AG08396 (cell line): ENCODE measurements around the gene MARF1.
"Not testable (repeated sequence)": the region's sequence is repeated elsewhere in the genome, so short reads cannot be mapped to it uniquely, and the experiment has no call there.

Experiments
- DNase-seq: peaks from one replicate; pipeline ENCODE4 v3.0.0; 2012; ENCODE audit warnings: low spot score, mixed read lengths

Gene MARF1

DNA sequence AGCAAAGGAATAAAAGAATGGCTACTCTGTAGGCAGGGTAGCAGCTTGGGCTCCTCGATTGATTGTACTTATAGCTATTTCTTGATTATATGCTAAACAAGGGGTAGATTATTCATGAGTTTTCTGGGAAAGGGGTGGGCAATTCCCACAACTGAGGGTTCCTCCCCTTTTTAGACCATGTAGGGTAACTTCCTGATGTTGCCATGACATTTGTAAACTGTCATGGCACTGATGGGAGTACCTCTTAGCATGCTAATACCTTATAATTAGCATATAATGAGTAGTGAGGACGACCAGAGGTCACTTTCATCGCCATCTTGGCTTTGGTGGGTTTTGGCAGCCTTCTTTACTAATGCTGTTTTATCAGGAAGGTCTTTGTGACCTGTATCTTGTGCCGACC is 72.3 kb downstream of the MARF1 start:
- not testable (repeated sequence) for DNase-seq

DNA sequence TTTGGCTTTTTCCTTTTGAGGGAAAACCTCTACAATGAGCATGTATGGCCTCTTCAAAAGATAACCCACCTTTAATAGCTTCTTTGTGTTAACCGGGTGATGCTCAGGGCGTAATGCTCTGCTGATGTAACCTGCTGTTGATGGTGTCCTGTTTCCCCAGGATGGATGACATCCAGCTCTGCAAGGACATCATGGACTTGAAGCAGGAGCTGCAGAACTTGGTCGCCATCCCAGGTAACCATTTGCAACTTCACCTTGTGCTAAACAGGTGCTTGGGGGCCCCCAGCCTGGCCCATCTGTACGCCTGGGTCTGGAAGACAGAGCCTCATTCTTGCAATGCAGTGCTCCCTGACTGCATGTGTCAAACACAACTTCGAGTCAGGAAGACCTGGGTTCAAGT is 75.1 kb downstream of the MARF1 start:
- no peak for DNase-seq

DNA sequence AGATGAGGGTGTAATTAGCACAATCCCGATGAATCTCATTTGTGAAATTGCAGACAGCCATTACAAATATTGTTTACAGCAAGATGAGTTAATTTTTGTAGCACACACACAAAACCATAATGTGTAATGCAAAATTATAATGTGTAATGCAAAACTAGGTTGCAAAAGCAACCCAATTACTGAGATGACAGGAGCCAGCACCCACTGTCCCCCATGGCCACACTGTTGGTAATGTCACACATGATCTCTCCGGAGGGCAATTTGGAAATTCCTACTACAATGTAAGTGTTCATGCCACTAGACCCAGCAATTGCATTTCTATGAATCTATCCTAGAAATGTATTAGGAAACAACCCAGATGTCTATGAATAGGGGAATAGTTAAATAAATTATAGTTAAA is 76.9 kb downstream of the MARF1 start:
- no peak for DNase-seq

DNA sequence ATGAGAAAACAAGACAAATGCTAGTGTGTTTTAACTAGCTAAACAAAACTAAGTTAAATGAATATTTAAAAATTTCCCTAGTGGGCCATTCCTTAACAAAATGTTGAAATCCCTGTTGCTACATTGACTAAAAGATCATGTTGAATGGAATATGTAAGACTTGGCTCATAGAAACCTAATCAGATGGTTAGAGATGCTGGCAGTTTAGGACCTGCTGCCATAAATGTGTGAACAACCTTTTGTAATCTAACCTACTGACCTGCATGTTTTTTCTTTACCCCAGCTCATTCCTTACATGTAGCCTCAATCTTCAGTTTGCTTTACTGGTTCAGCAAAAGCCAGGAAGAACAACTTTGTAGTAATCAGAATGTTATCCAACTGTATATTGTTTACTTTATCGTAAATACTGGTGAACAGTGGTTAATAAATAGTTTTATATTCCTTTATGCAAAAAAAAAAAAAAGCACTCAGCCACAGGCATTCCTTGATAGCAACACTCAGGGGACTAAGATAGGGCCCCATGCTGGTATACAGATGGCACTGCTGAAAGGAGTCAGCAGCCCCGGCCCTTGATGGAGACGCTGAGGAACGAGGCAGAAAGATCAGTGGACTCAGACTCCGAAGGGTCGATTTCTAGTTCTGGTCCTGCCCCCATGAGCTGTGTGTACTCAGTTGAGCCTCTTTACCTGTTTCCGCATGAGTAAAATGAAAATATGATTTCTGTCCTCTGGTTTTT is 78.2 kb downstream of the MARF1 start:
- DNase-seq, result no peak

DNA sequence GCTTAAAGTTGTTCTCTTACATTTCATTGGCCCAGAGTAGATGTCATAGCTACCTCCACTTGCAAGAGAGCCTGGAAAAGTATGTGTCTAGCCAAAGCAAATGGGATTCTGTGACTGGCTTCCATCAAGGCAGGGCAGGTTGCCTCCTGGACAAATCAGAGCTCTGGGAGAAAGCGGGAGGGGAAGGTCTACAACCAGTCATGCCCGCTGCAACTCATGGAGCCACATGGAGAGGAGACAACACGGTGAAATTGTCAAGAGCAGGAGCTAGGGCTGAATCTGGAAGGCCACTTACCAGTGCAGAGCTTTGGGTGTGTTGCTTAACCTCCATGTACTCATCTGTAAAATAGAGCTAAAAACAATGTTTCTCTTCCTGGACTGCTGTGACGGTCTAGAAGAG is 83.8 kb downstream of the MARF1 start:
- DNase-seq, result no peak

DNA sequence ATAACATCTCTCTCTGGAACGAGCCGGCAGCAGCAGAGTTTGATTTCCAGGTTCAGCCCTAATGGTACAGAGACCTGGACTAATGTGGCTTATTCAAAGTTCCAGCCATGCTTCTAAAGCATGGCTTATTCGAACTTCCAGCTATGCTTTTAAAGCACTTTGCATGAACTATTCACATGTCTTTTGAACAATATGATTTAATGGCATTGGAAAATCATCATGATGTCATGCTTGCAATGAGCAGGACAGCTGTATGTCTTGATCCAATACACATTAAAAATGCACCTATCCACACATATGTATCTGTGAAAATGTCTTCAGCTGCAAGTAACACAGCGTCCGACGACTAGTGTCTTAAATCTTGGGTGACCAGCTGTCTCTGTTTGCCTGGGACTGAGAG is 85.7 kb downstream of the MARF1 start:
- no peak for DNase-seq

DNA sequence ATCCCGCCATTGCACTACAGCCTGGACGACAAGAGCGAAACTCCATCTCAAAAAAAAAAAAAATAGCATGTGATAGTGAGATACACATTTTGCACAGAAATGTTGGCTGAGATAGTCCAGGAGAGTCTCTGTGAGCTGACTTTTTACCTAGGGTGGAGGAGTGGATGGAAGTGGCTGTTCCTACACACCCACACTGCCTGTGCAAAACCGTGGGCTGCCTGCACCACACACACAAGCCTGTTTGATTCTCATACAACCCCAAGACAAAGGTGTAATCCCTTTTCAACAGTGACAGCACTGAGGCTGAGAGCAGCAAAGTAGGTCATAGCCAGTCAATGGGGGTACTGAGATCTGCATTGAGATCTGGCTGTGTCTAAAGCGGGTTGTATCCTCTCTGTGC is 86.8 kb downstream of the MARF1 start:
- no peak for DNase-seq

DNA sequence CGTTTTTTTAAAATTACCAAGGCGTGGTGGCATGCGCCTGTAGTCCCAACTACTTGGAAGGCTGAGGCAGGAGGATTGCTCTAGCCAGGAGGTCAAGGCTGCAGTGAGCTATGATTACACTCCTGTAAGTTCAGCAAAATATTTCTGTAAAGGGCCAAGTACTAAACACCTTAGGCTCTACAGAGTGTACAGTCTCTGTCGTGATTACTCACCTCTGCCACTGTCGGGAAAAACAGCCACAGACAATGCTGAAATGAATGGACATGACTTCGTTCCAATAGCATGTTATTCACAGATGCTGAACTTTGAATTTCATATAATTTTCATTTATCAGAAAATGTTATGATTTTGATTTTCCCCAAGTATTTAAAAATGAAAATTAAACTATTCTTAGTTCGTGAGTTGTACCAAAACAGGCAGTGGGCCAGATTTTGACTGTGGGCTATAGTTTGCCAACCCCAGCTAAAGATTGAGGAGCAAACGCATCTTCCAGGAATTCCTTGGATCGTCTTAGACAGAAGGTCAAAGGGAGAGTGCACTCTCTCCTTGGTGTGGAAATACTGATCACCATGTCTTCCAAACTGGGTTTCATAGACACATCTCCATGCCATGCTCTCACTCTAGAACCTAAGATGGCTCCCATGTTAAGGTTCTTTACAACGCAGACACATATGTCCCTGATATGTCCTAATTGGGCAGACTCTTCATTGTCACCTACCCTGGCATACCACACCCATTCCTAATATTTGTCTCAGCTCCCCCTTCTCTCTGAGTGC is 89.5 kb downstream of the MARF1 start:
- no peak for DNase-seq

DNA sequence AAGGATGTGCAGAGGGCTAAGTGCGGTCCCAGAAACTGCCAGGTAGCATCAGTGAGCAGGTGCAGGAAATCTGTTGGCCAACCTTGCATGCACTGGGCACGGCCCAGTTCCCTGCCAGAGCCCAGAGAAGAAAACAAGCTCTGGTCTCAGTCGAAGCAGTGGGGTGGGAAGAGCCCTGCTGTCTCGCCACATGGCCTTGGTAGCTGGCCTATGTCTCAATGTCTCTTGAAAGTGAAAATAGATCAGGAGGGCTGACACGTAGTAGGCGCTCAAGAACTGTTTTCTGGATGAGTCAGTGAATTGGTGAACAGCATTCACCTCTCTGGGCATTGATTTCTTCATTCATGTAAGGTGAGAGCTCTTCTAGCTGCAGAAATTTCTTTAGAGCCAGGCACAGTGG is 90.4 kb downstream of the MARF1 start:
- no peak for DNase-seq

DNA sequence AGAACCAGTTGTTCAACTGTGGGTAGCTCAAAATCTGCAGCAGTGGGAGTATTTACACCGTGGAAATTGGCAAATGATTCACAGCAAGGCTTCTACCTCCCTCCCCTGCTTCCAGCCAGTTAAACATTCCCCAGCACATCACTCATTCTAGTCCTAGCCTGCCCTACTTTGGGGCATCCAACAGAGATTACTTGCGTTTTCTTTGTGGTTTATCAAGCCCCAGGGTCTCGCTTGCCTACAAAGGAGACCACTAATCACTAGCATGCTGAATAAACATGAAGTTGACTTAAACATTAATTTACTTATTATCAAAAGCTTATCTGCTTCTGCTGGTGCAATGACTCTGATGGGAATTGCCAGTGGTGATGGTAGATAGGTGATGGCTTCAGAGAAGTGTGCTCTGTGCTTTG is 94.5 kb downstream of the MARF1 start:
- DNase-seq, result no peak

DNA sequence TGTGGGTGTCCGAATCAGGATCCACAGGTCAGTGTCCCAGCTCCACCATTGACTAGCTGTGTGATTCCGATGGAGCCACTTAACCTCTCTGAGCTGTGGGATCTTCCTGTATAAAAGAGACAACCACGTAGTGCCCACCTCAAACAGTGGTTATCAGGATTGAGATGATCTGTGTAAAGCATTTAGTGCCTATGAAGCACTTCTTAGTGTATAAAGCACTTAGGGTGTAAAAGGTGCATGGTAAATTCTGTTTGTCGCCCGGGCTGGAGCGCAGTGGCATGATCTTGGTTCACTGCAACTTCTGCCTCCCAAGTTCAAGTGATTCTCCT is 95.2 kb downstream of the MARF1 start:
- no peak for DNase-seq

DNA sequence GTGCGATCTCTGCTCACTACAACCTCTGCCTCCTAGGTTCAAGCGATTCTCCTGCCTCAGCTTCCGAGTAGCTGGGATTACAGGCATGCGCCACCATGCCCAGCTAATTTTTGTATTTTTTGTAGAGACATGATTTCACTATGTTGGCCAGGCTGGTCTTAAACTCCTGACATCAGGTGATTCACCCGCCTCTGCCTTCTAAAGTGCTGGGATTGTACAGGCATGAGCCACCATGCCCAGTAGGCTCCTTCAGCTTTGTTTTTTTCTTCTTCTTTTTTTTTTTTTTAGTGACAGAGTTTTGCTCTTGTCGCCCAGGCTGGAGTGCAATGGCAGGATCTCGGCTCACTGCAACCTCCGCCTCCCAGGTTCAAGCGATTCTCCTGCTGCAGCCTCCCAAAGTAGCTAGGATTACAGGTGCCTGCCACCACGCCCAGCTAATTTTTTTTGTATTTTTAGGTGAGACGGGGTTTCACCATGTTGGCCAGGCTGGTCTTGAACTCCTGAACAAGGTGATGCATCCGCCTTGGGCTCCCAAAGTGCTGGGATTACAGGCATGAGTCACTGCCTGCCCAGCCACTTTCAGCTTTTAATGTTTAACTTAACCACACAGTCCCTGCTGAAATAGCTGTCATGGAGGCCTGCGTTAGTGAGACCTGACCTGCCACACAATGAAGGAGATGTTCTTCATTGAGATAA is 95.7 kb downstream of the MARF1 start:
- not testable (repeated sequence) for DNase-seq

DNA sequence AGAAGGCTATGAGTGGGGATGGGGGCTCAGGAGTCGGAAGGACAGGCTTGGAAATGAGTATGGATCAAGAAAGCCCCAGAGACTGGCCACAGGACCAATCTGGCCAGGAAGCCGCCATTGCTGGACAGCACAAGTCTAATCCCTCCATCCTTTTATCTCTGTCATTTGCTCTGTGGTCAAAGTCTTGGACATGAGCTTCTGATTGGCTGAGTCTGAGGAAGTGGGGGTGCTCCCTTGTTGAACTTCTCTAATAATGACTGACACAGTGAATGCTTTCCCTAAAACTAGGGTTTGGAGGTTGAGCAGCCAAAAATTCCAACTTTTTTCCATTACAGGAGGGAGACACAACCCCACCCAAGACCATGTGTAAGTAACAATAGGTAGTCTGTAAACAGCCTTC is 97.4 kb downstream of the MARF1 start:
- DNase-seq, result no peak

DNA sequence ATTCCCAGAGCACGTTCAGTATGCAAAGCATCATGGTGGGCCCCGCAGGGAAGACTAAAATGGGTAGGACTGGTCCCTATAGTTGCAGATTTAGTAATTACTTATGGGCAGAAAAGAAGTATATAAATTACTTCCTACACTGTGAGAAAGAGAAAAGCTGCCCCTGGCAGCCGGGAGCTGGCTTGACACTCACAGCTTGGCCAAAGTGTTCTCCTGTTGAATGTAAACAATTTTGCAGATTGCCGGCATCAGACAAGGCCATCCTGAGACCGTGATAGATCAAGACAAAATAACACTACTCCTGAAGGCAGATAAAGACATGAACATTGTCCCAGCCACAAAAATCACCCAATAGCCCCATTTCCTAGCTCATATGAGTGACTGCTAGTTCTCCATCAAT is 98.5 kb downstream of the MARF1 start:
- DNase-seq, result no peak
